IPS DF 4.7 (cell line): ENCODE measurements around the gene ARL6IP4.
"Not testable (repeated sequence)": the region's sequence is repeated elsewhere in the genome, so short reads cannot be mapped to it uniquely, and the experiment has no call there.

Experiments
- DNase-seq: peaks from one replicate; pipeline ENCODE4 v3.0.0-alpha.2; 2013; ENCODE audit warnings: low spot score; ENCODE audit errors: extremely low read depth

ARL6IP4 gene

DNA sequence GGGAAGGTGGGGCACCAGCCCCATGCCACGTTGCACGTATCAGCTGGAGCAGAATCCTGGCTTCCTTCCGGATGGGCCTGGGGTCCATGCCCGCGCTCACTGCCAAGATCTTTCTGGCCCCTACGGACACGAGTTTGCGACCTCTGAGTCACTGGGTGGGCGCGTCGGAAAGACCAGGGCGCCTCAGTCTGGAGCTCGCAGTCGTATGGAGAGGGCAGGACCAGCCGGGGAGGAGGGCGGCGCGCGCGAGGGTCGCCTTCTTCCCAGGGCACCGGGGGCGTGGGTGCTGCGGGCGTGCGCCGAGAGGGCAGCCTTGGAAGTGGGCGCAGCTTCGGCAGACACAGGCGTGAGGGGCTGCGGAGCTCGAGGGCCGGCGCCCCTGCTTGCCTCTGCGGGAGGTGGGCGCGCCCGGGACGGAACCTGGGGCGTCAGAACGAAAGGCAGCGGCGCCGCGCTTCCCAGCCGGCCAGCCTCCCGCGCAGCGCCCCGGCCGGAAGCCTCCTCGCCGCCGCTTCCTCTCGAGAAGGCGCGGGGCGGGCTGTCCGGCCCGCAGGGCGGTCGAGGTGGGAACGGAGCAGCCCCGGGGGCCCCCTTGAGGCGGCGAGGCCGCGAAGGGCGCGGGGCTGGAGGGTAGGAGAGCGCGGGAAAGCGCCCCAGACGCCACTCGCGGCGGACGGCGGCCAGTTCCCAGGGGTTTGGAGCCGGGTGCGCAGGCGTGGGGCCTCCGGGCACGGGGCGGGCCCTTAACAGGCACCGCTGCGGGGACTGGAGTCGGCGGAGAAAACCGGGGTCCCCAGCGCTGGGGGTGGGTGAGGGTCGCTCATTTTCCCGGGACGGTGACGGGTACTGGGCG lies at the start of gene ARL6IP4:
Gene ARL6IP4, plus strand, starts transcription at position 499 of the 853 bp plus-strand sequence. CDS start 459 bp downstream, outside the sequence.
- DNase-seq, result no peak

DNA sequence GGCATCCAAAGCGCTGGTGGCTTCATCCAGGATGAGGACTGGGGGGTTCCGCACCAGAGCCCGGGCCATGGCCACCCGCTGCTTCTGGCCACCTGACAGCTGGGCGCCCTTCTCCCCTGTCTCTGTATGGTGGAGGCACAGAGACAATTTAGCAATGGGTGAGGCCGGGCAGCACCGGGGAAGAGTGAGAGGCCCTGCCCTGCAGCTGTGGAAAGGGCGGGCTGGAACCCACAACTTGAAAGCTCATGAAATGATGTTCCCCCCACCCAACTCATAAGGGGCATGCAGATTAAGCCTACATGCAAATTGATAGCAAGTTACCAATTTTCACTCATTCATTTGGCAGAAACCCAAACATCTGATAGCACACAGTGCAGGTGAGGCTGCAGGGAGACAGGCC lies 48.3 kb upstream of the ARL6IP4 start:
- DNase-seq, result no peak

DNA sequence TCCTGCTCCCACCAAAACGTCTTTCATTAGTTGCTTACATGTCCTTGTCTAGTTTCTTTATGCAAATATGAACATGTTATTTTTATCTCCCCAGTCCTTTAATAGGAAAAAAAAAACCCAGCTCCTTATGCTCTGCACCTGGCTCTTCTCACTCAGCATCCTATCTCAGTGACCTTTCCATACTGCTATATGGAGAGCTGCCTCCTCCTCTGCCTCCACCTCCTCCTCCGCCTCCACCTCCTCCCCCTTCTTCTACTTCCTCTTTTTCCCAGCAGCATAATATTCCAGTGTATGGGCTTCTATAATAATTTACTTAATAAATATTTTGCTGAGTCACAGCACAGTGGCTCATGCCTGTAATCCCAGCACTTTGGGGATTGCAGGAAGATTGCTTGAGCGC lies 45.8 kb upstream of the ARL6IP4 start:
- no peak for DNase-seq

- no peak for DNase-seq
Measured at GRCh38 chr12:122935318-122935717, 45.2 kb upstream of the ARL6IP4 start.

DNA sequence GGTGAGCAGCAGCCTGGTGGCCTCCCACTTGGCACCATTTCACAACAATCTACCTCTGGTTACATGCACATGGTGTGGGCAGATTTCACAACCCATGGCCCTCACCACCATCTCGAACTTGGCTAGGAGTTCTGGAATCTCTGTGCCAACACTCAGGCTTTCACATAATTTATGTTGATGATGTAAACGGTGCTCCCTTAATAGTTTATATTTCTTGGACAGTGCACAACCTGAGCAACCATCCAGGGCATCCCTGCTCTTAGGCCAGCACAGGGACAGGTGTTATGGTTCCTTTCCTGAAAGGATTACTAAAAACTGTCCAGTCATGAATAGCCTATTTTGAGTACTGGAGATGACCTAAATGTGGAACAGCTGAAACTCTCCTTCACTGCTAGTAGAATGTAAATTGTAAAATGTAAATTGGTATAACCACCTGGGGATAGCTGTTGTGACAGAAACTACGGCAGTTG lies 42.8 kb upstream of the ARL6IP4 start:
- no peak for DNase-seq

DNA sequence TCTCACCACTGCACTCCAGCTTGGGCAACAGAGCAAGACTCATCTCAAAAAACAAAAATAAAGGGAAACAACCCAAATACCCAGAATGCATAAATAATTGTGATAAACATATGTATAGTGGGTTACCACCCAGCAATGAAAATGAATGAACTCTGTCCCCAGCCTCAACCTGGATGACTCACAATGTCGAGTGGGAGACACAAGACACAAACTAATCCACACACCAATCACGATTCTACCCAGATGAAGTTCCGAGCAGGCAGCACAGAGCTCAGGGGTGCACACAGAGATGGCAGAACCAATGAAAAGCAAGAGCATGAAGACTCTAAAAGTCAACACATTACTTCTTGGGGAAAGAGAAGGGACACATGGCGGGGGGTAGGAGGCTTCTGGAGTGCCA lies 41.4 kb upstream of the ARL6IP4 start:
- no peak for DNase-seq

DNA sequence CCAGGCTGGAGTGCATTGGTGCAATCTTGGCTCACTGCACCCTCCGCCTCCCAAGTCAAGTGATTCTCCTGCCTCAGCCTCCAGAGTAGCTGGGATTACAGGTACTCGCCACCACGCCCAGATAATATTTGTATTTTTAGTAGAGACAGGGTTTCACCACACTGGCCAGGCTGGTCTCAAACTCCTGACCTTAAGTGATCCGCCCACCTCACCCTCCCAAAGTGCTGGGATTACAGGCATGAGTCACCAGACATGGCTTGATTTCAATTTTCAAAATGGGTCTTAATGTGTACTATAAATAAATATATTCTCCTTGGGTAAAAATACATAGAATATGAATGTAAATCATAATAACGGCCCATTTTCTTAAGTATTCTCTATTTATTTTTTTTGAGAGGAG lies 39.1 kb upstream of the ARL6IP4 start:
- not testable (repeated sequence) for DNase-seq

- no peak for DNase-seq
Measured at GRCh38 chr12:122942637-122943036, 37.8 kb upstream of the ARL6IP4 start.

- no peak for DNase-seq
Measured at GRCh38 chr12:122943196-122943595, 37.3 kb upstream of the ARL6IP4 start.

DNA sequence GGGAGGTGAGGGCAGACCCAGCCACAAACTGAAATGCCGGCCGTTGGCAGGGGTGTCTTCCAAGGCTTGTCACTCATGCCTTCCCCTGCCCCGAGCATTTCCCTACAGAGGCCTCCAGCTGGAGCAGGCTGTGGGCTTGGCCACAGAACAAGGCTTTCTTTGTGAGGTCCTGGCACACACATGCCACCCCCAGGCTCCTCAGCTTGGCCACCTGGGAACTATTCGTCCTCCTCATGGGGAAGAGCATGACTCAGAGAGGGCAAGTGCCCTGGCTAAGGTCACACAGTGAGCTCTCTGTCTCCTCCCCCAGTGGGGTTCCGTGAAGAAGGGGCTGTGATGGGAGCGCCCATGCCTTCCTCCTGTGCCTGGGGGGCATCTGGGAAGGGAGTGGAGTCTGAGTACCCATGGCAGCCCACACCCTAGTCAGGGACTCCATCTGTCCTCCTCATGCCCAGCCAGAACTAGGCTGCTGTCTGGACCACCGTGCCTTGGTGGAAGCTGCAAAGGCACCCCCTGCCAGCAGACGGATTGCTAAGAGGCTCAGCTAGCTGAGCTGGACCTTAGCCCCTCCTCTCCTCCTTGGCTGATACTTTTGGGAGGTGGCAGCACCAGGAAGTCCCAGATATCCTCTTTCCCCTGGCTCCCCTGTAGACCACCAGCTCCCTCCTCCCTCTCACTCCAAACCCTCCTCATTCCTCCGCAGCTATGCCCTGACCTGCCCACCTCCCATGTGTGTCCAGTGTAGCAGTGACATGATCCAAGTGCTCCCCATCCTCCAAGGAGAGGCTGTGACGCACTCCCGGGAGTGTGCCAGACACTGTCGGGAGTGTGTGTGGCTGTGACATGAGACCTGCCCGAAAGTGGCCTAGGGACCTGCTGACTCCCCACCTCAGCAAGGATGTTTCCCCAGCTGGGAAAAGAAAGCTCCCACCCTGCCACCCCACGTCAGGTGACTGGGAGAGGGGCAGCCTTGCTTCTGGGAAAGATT lies 35.6 kb upstream of the ARL6IP4 start:
- no peak for DNase-seq

- no peak for DNase-seq
Measured at GRCh38 chr12:122946690-122947341, 33.7 kb upstream of the ARL6IP4 start.

DNA sequence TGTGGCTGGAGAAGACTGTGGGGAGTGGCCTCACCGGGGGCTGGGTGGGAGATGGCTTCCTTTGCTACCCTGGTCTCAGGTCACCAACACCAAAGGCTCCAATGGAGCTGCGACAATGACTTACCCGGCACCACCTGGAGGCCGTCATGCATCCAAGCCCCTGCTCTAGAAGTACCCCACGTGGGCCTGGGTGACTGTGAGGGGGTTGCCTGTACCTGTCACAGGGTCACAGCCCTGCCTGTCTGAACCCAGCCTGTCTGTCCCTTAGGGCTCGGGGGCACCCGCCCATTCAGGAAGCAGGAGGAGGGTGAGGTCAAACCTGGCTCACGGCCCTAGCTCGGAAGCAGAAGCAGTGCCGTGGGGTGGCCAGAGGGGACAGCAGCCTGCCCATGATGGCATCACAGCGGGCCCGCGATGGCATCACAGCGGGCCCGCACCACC lies 33.1 kb upstream of the ARL6IP4 start:
- no peak for DNase-seq

GRCh38 chr12:122948605-122949004 lies 31.9 kb upstream of the ARL6IP4 start:
- DNase-seq, result no peak

- DNase-seq, result no peak
Measured at GRCh38 chr12:122949405-122949804, 31.1 kb upstream of the ARL6IP4 start.

- DNase-seq, result no peak
Measured at GRCh38 chr12:122949816-122950675, 30.4 kb upstream of the ARL6IP4 start.

DNA sequence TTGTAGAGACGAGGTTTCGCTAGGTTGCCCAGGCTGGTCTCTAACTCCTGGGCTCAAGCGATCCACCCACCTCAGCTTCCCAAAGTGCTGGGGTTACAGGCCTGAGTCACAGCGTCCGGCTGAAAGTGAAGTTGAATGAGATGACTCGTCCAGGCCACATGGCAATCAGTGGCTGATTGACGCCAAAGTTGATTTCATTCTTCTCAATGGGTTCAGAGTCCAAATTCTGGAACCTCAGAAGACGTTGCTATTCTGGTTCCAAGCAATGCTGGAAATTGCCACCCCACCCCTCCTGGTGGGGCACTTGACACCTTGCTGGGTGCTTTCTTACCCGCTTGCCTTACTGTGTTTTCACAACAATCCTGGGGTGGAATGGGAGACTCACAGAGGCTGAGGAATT lies 29.1 kb upstream of the ARL6IP4 start:
- DNase-seq, result no peak

DNA sequence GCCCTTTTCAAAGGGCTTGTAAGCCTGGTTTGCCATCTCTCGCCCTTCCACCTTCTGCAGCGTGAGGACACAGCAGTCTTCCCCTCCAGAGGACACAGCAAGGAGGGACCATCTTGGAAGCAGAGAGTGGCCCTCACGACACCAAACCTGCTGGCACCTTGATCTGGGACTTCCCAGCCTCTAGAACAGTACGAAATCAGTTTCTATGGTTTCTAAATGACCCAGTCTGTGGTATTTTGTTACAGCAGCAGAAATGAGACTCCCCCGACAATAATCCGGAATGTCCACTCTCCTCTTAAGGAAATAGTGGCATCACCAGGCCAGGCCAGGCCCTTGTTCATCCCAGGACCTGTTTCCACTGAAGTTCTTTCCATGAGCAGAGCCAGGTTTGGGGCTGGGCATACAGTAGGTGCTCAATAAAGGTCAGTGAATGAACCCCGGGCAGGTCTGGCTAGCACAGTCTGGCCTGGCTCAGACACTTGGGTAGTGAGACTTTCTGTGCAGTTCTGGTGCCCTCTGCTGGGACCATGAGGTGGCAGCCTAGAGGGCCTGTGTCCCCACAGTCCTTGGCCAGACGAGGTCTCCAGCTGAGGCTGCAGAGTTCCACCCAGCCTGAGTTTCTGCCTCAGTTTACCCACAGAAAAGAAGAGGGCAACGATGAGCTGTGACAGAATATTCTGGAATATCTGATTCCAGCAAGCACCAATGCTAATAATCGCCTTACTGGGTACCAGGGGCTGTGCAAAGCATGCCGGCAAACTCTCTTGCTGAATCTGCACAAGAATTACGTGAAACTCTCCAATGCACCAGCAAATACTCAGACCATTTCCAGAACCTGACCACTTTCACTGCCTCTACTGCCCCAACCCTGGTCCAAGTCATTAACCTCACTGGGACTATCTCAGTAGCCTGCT lies 28.2 kb upstream of the ARL6IP4 start:
- no peak for DNase-seq

DNA sequence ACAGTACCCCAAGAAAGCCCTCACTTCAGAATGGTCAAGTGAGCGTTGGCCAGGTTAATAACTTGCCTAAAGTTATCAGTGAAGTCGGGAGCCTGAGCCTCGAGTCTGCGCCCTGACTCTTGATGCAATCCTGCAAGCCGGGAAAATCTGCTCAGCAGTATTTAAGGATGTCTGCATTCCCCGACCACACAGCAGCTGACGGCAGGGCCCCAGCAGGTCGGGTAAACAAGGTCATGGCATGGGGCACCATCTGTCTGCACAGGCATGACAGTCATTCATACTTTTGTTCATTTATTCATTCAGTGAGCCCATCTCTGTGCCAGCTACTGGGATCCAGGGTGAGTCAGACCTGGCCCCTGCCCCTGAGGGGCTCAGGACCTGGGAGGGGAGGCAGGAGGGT lies 25.3 kb upstream of the ARL6IP4 start:
- no peak for DNase-seq

DNA sequence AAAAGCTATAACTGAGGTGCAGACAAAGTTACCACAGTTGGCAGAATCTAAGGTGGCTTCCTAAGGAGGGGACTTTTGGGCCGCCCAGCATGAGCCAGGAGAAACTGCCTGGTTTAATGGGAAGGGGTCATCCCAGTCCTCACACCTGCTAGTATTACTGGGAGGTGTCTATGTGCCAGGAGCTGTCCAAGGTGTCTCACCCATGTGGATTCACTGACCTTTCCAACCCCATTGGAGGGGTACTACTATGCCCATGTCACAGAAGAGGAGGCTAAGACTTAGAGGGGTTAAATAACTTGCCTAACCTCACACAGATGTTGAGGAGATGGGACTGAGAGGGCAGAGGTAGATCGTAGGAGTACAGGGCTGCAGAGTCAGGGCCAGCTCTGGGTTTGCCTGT lies 24.4 kb upstream of the ARL6IP4 start:
- DNase-seq, result no peak
